Measurements from ENCODE around the gene EXOC3. TPM values are rescaled to one million over a fixed set of nuclear protein-coding genes. Genes with fewer than 3 reads are reported as not detected.
"Not testable (repeated sequence)": the region's sequence is repeated elsewhere in the genome, so short reads cannot be mapped to it uniquely, and the experiment has no call there.

The EXOC3 gene
- 10 to 100 TPM; 49.2 to 60.5 (median 52.5) TPM for polyA plus RNA-seq (ENCODE audit: insufficient read length in 4 of 4)

GRCh38 chr5:442335-443238, at the start of gene EXOC3:
EXOC3 (plus strand) TSS chr5:443176; CDS start chr5:446206, 3,030 bp downstream.
- DNase-seq (ENCODE audit: low read depth in 4 of 4, low spot score in 3 of 4): peak; percentile 29 to 54 (median 48)

GRCh38 chr5:393846-394275, 49.1 kb upstream of the EXOC3 start:
- no peak for DNase-seq (ENCODE audit: low read depth in 4 of 4, low spot score in 3 of 4)

- no peak for DNase-seq (ENCODE audit: low read depth in 4 of 4, low spot score in 3 of 4)
Measured at GRCh38 chr5:394671-395155, 48.3 kb upstream of the EXOC3 start.

GRCh38 chr5:395156-395920, 47.6 kb upstream of the EXOC3 start:
- DNase-seq (ENCODE audit: low read depth in 4 of 4, low spot score in 3 of 4): no peak

GRCh38 chr5:395921-396530, 47.0 kb upstream of the EXOC3 start:
- no peak for DNase-seq (ENCODE audit: low read depth in 4 of 4, low spot score in 3 of 4)

- no peak for DNase-seq (ENCODE audit: low read depth in 4 of 4, low spot score in 3 of 4)
Measured at GRCh38 chr5:396531-396961, 46.4 kb upstream of the EXOC3 start.

- DNase-seq (ENCODE audit: low read depth in 4 of 4, low spot score in 3 of 4): not testable (repeated sequence)
Measured at GRCh38 chr5:398141-398474, 44.9 kb upstream of the EXOC3 start.

- DNase-seq (ENCODE audit: low read depth in 4 of 4, low spot score in 3 of 4): no peak
Measured at GRCh38 chr5:398475-399295, 44.3 kb upstream of the EXOC3 start.

GRCh38 chr5:399296-400281, 43.4 kb upstream of the EXOC3 start:
- DNase-seq (ENCODE audit: low read depth in 4 of 4, low spot score in 3 of 4): peak; percentile 63 to 73 (median 68)

- DNase-seq (ENCODE audit: low read depth in 4 of 4, low spot score in 3 of 4): no peak
Measured at GRCh38 chr5:400282-401145, 42.5 kb upstream of the EXOC3 start.

- DNase-seq (ENCODE audit: low read depth in 4 of 4, low spot score in 3 of 4): no peak
Measured at GRCh38 chr5:401146-402034, 41.6 kb upstream of the EXOC3 start.

GRCh38 chr5:402219-402614, 40.8 kb upstream of the EXOC3 start:
- DNase-seq (ENCODE audit: low read depth in 4 of 4, low spot score in 3 of 4): not testable (repeated sequence)

GRCh38 chr5:402615-403359, 40.2 kb upstream of the EXOC3 start:
- DNase-seq (ENCODE audit: low read depth in 4 of 4, low spot score in 3 of 4): no peak

- DNase-seq (ENCODE audit: low read depth in 4 of 4, low spot score in 3 of 4): no peak
Measured at GRCh38 chr5:403995-404394, 39.0 kb upstream of the EXOC3 start.

GRCh38 chr5:404666-405241, 38.2 kb upstream of the EXOC3 start:
- no peak for DNase-seq (ENCODE audit: low read depth in 4 of 4, low spot score in 3 of 4)

GRCh38 chr5:405421-405820, 37.6 kb upstream of the EXOC3 start:
- no peak for DNase-seq (ENCODE audit: low read depth in 4 of 4, low spot score in 3 of 4)
